ENCODE results near the gene SRA1. TPM values are rescaled to one million over a fixed set of nuclear protein-coding genes. Genes with fewer than 3 reads are reported as not detected.

Gene SRA1
- total and polyA plus RNA-seq, 2 of the 13 experiments (the other 11 are each of a cell fraction or from before 2014, with no cell fraction given) = 14.2 to 32.8 TPM

- TF ChIP-seq, protein P1, sequence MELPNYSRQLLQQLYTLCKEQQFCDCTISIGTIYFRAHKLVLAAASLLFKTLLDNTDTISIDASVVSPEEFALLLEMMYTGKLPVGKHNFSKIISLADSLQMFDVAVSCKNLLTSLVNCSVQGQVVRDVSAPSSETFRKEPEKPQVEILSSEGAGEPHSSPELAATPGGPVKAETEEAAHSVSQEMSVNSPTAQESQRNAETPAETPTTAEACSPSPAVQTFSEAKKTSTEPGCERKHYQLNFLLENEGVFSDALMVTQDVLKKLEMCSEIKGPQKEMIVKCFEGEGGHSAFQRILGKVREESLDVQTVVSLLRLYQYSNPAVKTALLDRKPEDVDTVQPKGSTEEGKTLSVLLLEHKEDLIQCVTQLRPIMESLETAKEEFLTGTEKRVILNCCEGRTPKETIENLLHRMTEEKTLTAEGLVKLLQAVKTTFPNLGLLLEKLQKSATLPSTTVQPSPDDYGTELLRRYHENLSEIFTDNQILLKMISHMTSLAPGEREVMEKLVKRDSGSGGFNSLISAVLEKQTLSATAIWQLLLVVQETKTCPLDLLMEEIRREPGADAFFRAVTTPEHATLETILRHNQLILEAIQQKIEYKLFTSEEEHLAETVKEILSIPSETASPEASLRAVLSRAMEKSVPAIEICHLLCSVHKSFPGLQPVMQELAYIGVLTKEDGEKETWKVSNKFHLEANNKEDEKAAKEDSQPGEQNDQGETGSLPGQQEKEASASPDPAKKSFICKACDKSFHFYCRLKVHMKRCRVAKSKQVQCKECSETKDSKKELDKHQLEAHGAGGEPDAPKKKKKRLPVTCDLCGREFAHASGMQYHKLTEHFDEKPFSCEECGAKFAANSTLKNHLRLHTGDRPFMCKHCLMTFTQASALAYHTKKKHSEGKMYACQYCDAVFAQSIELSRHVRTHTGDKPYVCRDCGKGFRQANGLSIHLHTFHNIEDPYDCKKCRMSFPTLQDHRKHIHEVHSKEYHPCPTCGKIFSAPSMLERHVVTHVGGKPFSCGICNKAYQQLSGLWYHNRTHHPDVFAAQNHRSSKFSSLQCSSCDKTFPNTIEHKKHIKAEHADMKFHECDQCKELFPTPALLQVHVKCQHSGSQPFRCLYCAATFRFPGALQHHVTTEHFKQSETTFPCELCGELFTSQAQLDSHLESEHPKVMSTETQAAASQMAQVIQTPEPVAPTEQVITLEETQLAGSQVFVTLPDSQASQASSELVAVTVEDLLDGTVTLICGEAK (IDR thresholded peaks at IDR 0.05) = no peak
- TF ChIP-seq, protein P1 (CRISPR knock-in tag; IDR thresholded peaks at IDR 0.05) = peak; percentile 29; the same call in 1 of the 2 replicates
- TF ChIP-seq ZNF224 (CRISPR knock-in tag; IDR thresholded peaks at IDR 0.05) (no peak), ZNF275 (CRISPR knock-in tag; IDR thresholded peaks at IDR 0.05; ENCODE audit: borderline replicate concordance) (no peak), ZNF879 (CRISPR knock-in tag; IDR thresholded peaks at IDR 0.05) (no peak)
Measured at GRCh38 chr5:140547508-140548299, 9.6 kb downstream of the SRA1 start, which contains the start of gene EIF4EBP3 (continued).

All from HepG2 (cell line).